Kidney (tissue), 14 donors: ENCODE measurements around the gene EHD4. TPM values are rescaled to one million over a fixed set of nuclear protein-coding genes. Genes with fewer than 3 reads are reported as not detected.

ENCODE experiments used
- DNase-seq, 5 donors: peaks; one replicate each; pipeline ENCODE4 v3.0.0-alpha.2; 2013 to 2020
- FAIRE-seq: peaks from 2 replicates; lab custom pipeline; 2012; peaks lifted over from hg19 to GRCh38; lab: Jason Lieb, UNC
- H3K27ac ChIP-seq, 2 donors: one replicate each; pipeline ENCODE4 v1.7.0; 2013; ENCODE audit warnings: low read depth in 2 of 2, low read length in 2 of 2, inconsistent platforms in 1 of 2
- H3K27me3 ChIP-seq: one replicate; pipeline ENCODE4 v1.7.1; 2013; ENCODE audit warnings: low read length, inconsistent platforms; ENCODE audit not compliant: control insufficient read depth, insufficient read depth
- H3K36me3 ChIP-seq, 3 donors: one replicate each; pipeline versions ENCODE4 v1.7.0 to v1.7.1; 2013; ENCODE audit warnings: low read length in 3 of 3, control low read depth in 1 of 3, inconsistent platforms in 1 of 3; ENCODE audit not compliant: insufficient read depth in 3 of 3, control insufficient read depth in 2 of 3
- H3K4me1 ChIP-seq, 3 donors: one replicate each; pipeline versions ENCODE4 v1.7.0 to v1.7.1; 2013; ENCODE audit warnings: low read length in 3 of 3, inconsistent platforms in 1 of 3, low read depth in 1 of 3; ENCODE audit not compliant: control insufficient read depth in 2 of 3, insufficient read depth in 2 of 3
- H3K4me3 ChIP-seq, 3 donors: one replicate each; pipeline versions ENCODE4 v1.7.0 to v1.8.1; 2013; ENCODE audit warnings: low read length in 3 of 3, control low read depth in 1 of 3, inconsistent platforms in 1 of 3
- H3K9ac ChIP-seq, 3 donors: one replicate each; pipeline versions ENCODE4 v1.7.0 to v1.7.1; 2013; ENCODE audit warnings: low read length in 3 of 3, control low read depth in 1 of 3, inconsistent platforms in 1 of 3
- H3K9me3 ChIP-seq, 3 donors: one replicate each; pipeline versions ENCODE4 v1.7.0 to v1.7.1; 2013; ENCODE audit warnings: low read length in 3 of 3, control low read depth in 1 of 3, inconsistent platforms in 1 of 3; ENCODE audit not compliant: control insufficient read depth in 2 of 3, insufficient read depth in 1 of 3
- CTCF ChIP-seq: IDR thresholded peaks from 3 replicates; pipeline ENCODE4 v1.5.1; 2012; ENCODE audit warnings: mild to moderate bottlenecking, moderate library complexity, borderline replicate concordance; ENCODE audit not compliant: insufficient read depth; ENCODE audit errors: extremely low read depth
- intact Hi-C: fragments of 100-400 bp; cut with DNase I; formaldehyde crosslinking; loops from one replicate; pipeline ENCODE4 v1.11.1; 2022
- polyA plus RNA-seq: library from polyadenylated mRNA; stranded (reverse); fragments of 350-450 nt; fragmentation: Illumina TruSeq; extraction: RNeasy Lipid Tissue Mini Kit (QIAGEN cat#74804); gene quantifications from one replicate; pipeline ENCODE4 v1.2.3, GENCODE V29; 2014; ENCODE audit warnings: low read depth, low replicate concordance; ENCODE audit not compliant: insufficient read depth
- total RNA-seq: library from RNA; stranded (reverse); fragmentation: NEBNext Ultra II Directional; extraction: Animal tissue kit (Norgen Biotek cat#: 25700); gene quantifications from one replicate; pipeline ENCODE4 v1.2.1, GENCODE V29; 2021
- donor health status: control.
- donor health status: control.
- donor health status: control.
- donor health status: control.
- donor health status: control.
- donor health status: DM: yes; HTN: yes; CAD: no.
- donor health status: Normal renal cell carcinoma (clear cell type).

EHD4 gene
- total and polyA plus RNA-seq, 2 donors from 2014 or later, result 15.7 to 38.5 TPM

- no peak for TF ChIP-seq CTCF
- DNase-seq, result no peak
- Histone ChIP-seq H3K27me3 (no peaks in the 10 kb centered on the region), H3K36me3 (peaks cover 0 to under 1% (median 0%) of the 10 kb centered on the region in 3 donors), H3K9me3 (no peaks in the 10 kb centered on the region), H3K4me3 (no peak overlapping the region), H3K9ac (no peak overlapping the region), H3K27ac (no peak overlapping the region), H3K4me1 (peaks cover 0 to 3% (median 0%) of the 10 kb centered on the region in 3 donors)
- FAIRE-seq, result no peak
- intact Hi-C loops, result no loop called here
Observed at GRCh38 chr15:41852736-41853590, 119.4 kb downstream of the EHD4 start.

GRCh38 chr15:41851755-41852370 is 120.5 kb downstream of the EHD4 start:
- no peak for FAIRE-seq
- DNase-seq, result no peak
- intact Hi-C loops, result no loop called here
- TF ChIP-seq CTCF, result no peak
- Histone ChIP-seq H3K9me3 (no peaks in the 10 kb centered on the region), H3K9ac (no peak overlapping the region), H3K36me3 (peaks cover 0 to 7% (median 0%) of the 10 kb centered on the region in 3 donors), H3K27ac (no peak overlapping the region), H3K27me3 (no peaks in the 10 kb centered on the region), H3K4me1 (peaks cover 0 to 3% (median 0%) of the 10 kb centered on the region in 3 donors), H3K4me3 (no peak overlapping the region)

GRCh38 chr15:41851167-41851523 is 121.2 kb downstream of the EHD4 start:
- Histone ChIP-seq H3K27ac (no peak overlapping the region), H3K27me3 (no peaks in the 10 kb centered on the region), H3K4me1 (peaks cover 0 to 3% (median 0%) of the 10 kb centered on the region in 3 donors), H3K36me3 (peaks cover 0 to 12% (median 2%) of the 10 kb centered on the region in 3 donors), H3K4me3 (no peak overlapping the region), H3K9me3 (no peaks in the 10 kb centered on the region), H3K9ac (no peak overlapping the region)
- FAIRE-seq, result no peak
- TF ChIP-seq CTCF, result no peak
- no peak for DNase-seq
- intact Hi-C loops, result no loop called here
